HepG2 (cell line): ENCODE measurements around the gene CABLES2. TPM values are rescaled to one million over a fixed set of nuclear protein-coding genes. Genes with fewer than 3 reads are reported as not detected.

Experiments
- ATAC-seq: fragments of 200-7000 bp; cut with Tn5 transposase; 3 replicates; pipeline ENCODE4 v1.9.1; 2020; ENCODE audit warnings: mild to moderate bottlenecking, moderate library complexity
- BruUV-seq: library from RNA; stranded (reverse); fragments of 400-500 nt; replicated peaks from 2 replicates; lab custom pipeline; 2021; lab: Mats Ljungman, UMichigan
- CTCF ChIA-PET: fragments of 300-600 bp; formaldehyde crosslinking; extraction: SDS; loops from one replicate; lab custom pipeline; 2021; ENCODE audit warnings: low total read pairs, inconsistent platforms, low intra/inter-chr PET ratio; lab: Yijun Ruan, JAX
- POLR2A ChIA-PET: fragments of 350-600 bp; sonication (Branson Sonifier 250); formaldehyde crosslinking; loops from one replicate; lab custom pipeline; 2020; ENCODE audit warnings: antibody characterized with exemption, inconsistent platforms; lab: Yijun Ruan, JAX
- DNase-seq: peaks from one replicate; pipeline ENCODE4 v3.0.0-alpha.2; 2015; ENCODE audit warnings: low spot score
- FAIRE-seq: peaks from 3 replicates; lab custom pipeline; 2011; peaks lifted over from hg19 to GRCh38; lab: Jason Lieb, UNC
- H2AFZ ChIP-seq: one replicate; pipeline ENCODE4 v1.6.1; 2011; ENCODE audit warnings: low read length, inconsistent platforms
- H3K27ac ChIP-seq: fragments of 300-600 bp; 3 replicates; pipeline ENCODE4 v1.8.0; 2011; ENCODE audit warnings: mixed run types, mild to moderate bottlenecking, mixed read lengths, low read length, inconsistent platforms; ENCODE audit not compliant: insufficient read depth; ENCODE audit errors: extremely low read length
- H3K27me3 ChIP-seq, 2 experiments: fragments of 200-600 bp in 1 of 2; 2 replicates in 1 of 2; 3 replicates in 1 of 2; pipeline versions ENCODE4 v1.6.0 to v1.8.0; 2011; ENCODE audit warnings: low read length in 2 of 2, mild to moderate bottlenecking in 2 of 2, moderate library complexity in 2 of 2, inconsistent platforms in 1 of 2; ENCODE audit not compliant: insufficient read depth in 2 of 2, control insufficient read depth in 1 of 2
- H3K36me3 ChIP-seq, 2 experiments: fragments of 200-600 bp in 1 of 2; replicated peaks in 1 of 2; 2 replicates in 1 of 2; 3 replicates in 1 of 2; pipeline versions ENCODE4 v1.5.1 to v1.8.0; 2011; ENCODE audit warnings: low read length in 2 of 2, inconsistent platforms in 1 of 2; ENCODE audit not compliant: insufficient read depth in 2 of 2, control insufficient read depth in 1 of 2
- H3K4me1 ChIP-seq: 2 replicates; pipeline ENCODE4 v1.5.1; 2012; ENCODE audit warnings: low read length, inconsistent platforms; ENCODE audit not compliant: insufficient read depth
- H3K4me2 ChIP-seq: 2 replicates; pipeline ENCODE4 v1.6.0; 2011; ENCODE audit warnings: low read depth, low read length, inconsistent platforms
- H3K4me3 ChIP-seq, 3 experiments: fragments of 200-600 bp in 1 of 3; sonication (generic), shearing (Covaris generic) in 1 of 3; replicated peaks in 1 of 3; 2 replicates each; pipeline ENCODE4 v1.5.1; 2011 to 2016; ENCODE audit warnings: low read length in 3 of 3, inconsistent platforms in 2 of 3, low read depth in 2 of 3, mild to moderate bottlenecking in 2 of 3, control low read depth in 1 of 3, mixed read lengths in 1 of 3; ENCODE audit not compliant: insufficient read depth in 1 of 3
- H3K79me2 ChIP-seq: one replicate; pipeline ENCODE4 v1.6.1; 2011; ENCODE audit warnings: low read length, inconsistent platforms; ENCODE audit not compliant: insufficient read depth
- H3K9ac ChIP-seq: 2 replicates; pipeline ENCODE4 v1.6.0; 2011; ENCODE audit warnings: mild to moderate bottlenecking, low read depth, low read length, inconsistent platforms; ENCODE audit not compliant: insufficient read depth
- H3K9me3 ChIP-seq: 2 replicates; pipeline ENCODE4 v1.5.1; 2012; ENCODE audit warnings: mild to moderate bottlenecking, low read length
- H4K20me1 ChIP-seq: 2 replicates; pipeline ENCODE4 v1.6.0; 2011; ENCODE audit warnings: inconsistent platforms, mild to moderate bottlenecking, low read length, moderate library complexity; ENCODE audit not compliant: insufficient read depth
- ZBTB38 ChIP-seq: sonication (generic); formaldehyde crosslinking; IDR thresholded peaks from 2 replicates; pipeline ENCODE4 v1.5.1; 2020; ENCODE audit warnings: mild to moderate bottlenecking, missing genetic modification reagents
- WGBS: methylation state at CpG from one replicate; pipeline ENCODE4 v1.1.6; 2017; ENCODE audit warnings: low lambda C conversion rate; 5-methylcytosine and 5-hydroxymethylcytosine counted together
- in situ Hi-C: cut with HindIII; loops from 2 replicates; pipeline ENCODE4 v1.10.0; 2017; ENCODE audit warnings: low pct_unique_long_range_greater_than_20kb; ENCODE audit not compliant: extremely low pct_ligation_motif_present
- intact Hi-C: fragments of 100-400 bp; cut with micrococcal nuclease; formaldehyde crosslinking; loops from one replicate; pipeline ENCODE4 v1.10.0; 2022; ENCODE audit not compliant: unreplicated experiment
- polyA plus RNA-seq, 8 experiments: library from polyadenylated mRNA; depleted of rRNA in 3 of 8; stranded (reverse) in 7 of 8; unstranded in 1 of 8; fragments of >200 nt; fragmentation: Illumina TruSeq in 4 of 8; extraction: Trizol in 4 of 8; gene quantifications; 2 replicates each; pipeline versions ENCODE4 v1.2.1 to v1.2.3, GENCODE V29; 2011 to 2016; ENCODE audit warnings: low read depth in 4 of 8, missing spikeins in 1 of 8, mixed read lengths in 1 of 8; ENCODE audit not compliant: insufficient read depth in 1 of 8
- total RNA-seq, 5 experiments: library from RNA; depleted of rRNA; stranded (reverse); fragments of >200 nt; fragmentation: Illumina TruSeq; extraction: Trizol; gene quantifications; 2 replicates each; pipeline ENCODE4 v1.2.3, GENCODE V29; 2016; ENCODE audit warnings: low read depth in 1 of 5
- TF ChIP-seq, protein P1 (sequence below): sonication (generic); formaldehyde crosslinking; IDR thresholded peaks from 2 replicates; pipeline ENCODE4 v1.4.0; 2020; ENCODE audit warnings: mild to moderate bottlenecking, missing genetic modification reagents
- TF ChIP-seq, protein P2 (sequence below): sonication (generic); formaldehyde crosslinking; IDR thresholded peaks from 2 replicates; pipeline ENCODE4 v1.5.0; 2020; ENCODE audit warnings: missing genetic modification reagents
- TF ChIP-seq, protein P3 (sequence below): sonication (generic); formaldehyde crosslinking; IDR thresholded peaks from 2 replicates; pipeline ENCODE4 v1.4.0; 2020; ENCODE audit warnings: missing genetic modification reagents

The CABLES2 gene
- total and polyA plus RNA-seq, 2 of the 13 experiments (the other 11 are each of a cell fraction or from before 2014, with no cell fraction given), result 5.2 to 9.7 TPM

DNA sequence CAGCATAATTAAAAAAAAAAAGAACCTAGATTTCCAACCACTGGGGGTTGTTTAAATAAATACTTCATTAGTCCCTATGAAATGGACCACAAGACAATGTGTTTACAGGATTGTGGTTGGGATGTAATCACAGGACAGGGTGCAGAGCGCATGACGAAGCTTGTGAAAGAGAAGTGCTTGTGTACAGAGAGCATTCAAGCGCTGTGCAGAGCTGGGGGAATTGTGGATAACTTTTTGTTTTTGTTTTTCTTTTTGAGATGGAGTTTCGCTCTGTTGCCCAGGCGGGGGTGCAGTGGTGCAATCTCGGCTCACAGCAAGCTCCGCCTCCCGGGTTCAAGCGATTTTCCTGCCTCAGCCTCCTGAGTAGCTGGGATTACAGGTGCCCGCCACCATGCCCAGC is 62.3 kb downstream of the CABLES2 start:
- Histone ChIP-seq H3K4me1 (peaks cover 27% of the 10 kb centered on the region), H3K36me3 (peaks cover 21 to 45% of the 10 kb centered on the region in 2 experiments), H3K9me3 (no peaks in the 10 kb centered on the region), H3K79me2 (no peaks in the 10 kb centered on the region), H3K27me3 (no peaks in the 10 kb centered on the region), H2AFZ (no peak overlapping the region), H3K9ac (no peak overlapping the region), H4K20me1 (no peaks in the 10 kb centered on the region; the same call in 1 of the 2 replicates), H3K27ac (no peak overlapping the region), H3K4me3 (no peak overlapping the region), H3K4me2 (no peak overlapping the region)
- ChIA-PET POLR2A (interaction anchor here (1.5 to 1.6 kb wide), 2 partner anchors 24 to 26 kb away, joined by 4 to 7 read pairs; no protein-coding TSS in a partner anchor), CTCF (no interaction called here)
- TF ChIP-seq, protein P1, sequence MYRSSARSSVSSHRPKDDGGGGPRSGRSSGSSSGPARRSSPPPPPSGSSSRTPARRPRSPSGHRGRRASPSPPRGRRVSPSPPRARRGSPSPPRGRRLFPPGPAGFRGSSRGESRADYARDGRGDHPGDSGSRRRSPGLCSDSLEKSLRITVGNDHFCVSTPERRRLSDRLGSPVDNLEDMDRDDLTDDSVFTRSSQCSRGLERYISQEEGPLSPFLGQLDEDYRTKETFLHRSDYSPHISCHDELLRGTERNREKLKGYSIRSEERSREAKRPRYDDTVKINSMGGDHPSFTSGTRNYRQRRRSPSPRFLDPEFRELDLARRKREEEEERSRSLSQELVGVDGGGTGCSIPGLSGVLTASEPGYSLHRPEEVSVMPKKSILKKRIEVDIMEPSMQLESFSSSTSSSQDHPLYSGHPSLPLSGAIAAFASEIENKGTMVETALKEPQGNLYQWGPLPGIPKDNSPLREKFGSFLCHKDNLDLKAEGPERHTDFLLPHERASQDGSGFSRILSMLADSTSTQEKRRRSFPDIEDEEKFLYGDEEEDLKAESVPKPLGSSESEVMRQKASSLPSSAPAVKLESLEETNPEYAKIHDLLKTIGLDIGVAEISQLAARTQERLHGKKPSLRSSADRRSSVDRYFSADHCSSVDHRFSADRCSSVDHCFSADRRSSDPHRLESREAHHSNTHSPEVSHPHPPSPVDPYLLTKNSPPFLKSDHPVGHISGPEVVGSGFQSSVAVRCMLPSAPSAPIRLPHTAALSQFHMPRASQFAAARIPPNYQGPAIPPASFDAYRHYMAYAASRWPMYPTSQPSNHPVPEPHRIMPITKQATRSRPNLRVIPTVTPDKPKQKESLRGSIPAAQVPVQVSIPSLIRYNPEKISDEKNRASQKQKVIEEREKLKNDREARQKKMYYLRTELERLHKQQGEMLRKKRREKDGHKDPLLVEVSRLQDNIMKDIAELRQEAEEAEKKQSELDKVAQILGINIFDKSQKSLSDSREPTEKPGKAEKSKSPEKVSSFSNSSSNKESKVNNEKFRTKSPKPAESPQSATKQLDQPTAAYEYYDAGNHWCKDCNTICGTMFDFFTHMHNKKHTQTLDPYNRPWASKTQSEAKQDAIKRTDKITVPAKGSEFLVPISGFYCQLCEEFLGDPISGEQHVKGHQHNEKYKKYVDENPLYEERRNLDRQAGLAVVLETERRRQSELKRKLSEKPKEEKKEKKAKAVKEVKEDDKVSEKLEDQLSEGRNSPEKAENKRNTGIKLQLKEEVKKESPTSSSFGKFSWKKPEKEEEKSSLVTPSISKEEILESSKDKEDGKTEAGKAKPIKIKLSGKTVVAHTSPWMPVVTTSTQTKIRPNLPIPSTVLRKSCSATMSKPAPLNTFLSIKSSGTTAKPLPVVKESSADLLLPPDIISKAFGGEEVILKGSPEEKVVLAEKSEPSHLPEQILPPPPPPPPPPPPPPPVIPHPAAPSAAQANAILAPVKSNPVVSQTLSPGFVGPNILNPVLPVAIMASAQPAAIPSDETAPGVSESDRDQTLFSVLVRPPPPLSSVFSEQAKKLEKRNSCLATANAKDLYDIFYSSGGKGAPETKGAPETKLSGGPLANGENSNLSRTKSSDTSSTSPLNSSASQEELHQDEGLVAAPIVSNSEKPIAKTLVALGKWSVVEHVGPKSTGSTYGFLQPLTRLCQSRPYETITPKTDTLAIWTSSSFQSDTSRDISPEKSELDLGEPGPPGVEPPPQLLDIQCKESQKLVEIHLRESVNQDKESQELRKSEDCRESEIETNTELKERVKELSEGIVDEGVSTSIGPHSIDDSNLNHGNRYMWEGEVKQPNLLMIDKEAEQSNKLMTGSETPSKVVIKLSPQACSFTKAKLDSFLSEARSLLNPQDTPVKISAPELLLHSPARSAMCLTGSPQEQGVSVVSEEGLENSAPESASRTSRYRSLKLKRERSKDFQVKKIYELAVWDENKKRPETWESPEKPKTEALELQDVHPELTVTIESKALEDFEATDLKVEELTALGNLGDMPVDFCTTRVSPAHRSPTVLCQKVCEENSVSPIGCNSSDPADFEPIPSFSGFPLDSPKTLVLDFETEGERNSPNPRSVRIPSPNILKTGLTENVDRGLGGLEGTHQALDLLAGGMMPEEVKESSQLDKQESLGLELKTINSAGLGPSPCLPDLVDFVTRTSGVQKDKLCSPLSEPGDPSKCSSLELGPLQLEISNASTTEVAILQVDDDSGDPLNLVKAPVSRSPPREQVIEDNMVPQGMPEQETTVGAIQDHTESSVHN (CRISPR knock-in tag), result no peak
- peak; percentile 29; the same call in 1 of the 2 replicates for TF ChIP-seq ZBTB38 (CRISPR knock-in tag)
- TF ChIP-seq, protein P2, sequence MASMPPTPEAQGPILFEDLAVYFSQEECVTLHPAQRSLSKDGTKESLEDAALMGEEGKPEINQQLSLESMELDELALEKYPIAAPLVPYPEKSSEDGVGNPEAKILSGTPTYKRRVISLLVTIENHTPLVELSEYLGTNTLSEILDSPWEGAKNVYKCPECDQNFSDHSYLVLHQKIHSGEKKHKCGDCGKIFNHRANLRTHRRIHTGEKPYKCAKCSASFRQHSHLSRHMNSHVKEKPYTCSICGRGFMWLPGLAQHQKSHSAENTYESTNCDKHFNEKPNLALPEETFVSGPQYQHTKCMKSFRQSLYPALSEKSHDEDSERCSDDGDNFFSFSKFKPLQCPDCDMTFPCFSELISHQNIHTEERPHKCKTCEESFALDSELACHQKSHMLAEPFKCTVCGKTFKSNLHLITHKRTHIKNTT (CRISPR knock-in tag), result no peak
- TF ChIP-seq, protein P3, sequence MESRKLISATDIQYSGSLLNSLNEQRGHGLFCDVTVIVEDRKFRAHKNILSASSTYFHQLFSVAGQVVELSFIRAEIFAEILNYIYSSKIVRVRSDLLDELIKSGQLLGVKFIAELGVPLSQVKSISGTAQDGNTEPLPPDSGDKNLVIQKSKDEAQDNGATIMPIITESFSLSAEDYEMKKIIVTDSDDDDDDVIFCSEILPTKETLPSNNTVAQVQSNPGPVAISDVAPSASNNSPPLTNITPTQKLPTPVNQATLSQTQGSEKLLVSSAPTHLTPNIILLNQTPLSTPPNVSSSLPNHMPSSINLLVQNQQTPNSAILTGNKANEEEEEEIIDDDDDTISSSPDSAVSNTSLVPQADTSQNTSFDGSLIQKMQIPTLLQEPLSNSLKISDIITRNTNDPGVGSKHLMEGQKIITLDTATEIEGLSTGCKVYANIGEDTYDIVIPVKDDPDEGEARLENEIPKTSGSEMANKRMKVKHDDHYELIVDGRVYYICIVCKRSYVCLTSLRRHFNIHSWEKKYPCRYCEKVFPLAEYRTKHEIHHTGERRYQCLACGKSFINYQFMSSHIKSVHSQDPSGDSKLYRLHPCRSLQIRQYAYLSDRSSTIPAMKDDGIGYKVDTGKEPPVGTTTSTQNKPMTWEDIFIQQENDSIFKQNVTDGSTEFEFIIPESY (CRISPR knock-in tag), result peak; percentile 92
- in situ Hi-C loops, result no loop called here
- ATAC-seq (no peak), DNase-seq (no peak), FAIRE-seq (no peak)
- WGBS, result 93% methylated on average over 10 of the region's 10 CpGs
- intact Hi-C loops, result no loop called here
- TSS peak; percentile 31 for BruUV-seq
